PFSK-1 (cell line): ENCODE measurements around the gene PRKN.

Source experiments
- POLR2AphosphoS5 ChIP-seq: IDR thresholded peaks from 2 replicates; pipeline ENCODE4 v1.6.1; 2012; ENCODE audit warnings: low read depth, mild to moderate bottlenecking, control low read depth, low read length, moderate library complexity
- REST ChIP-seq, 2 experiments: IDR thresholded peaks; 2 replicates each; pipeline versions ENCODE4 v1.6.1 to v1.8.0; 2011 to 2012; ENCODE audit warnings: low read depth in 2 of 2, low read length in 2 of 2, control low read depth in 1 of 2, inconsistent platforms in 1 of 2, mild to moderate bottlenecking in 1 of 2, moderate library complexity in 1 of 2; ENCODE audit not compliant: insufficient read depth in 1 of 2
- SIN3A ChIP-seq: IDR thresholded peaks from 2 replicates; pipeline ENCODE4 v1.6.1; 2012; ENCODE audit warnings: mild to moderate bottlenecking, low read length, moderate library complexity, borderline replicate concordance; ENCODE audit not compliant: insufficient read depth

GRCh38 chr6:161351858-161352257 is 1375.7 kb downstream of the PRKN start:
- no peak for TF ChIP-seq SIN3A
- no peak for TF ChIP-seq REST (IDR thresholded peaks at IDR 0.05; ENCODE audit: insufficient read depth in 1 of 2, low read depth in 2 of 2, low read length in 2 of 2)
- no peak for TF ChIP-seq POLR2AphosphoS5
